ENCODE data around the gene GJA9. TPM values are rescaled to one million over a fixed set of nuclear protein-coding genes. Genes with fewer than 3 reads are reported as not detected.

Gene GJA9
- total RNA-seq, 4 donors from 2014 or later: not detected

DNA sequence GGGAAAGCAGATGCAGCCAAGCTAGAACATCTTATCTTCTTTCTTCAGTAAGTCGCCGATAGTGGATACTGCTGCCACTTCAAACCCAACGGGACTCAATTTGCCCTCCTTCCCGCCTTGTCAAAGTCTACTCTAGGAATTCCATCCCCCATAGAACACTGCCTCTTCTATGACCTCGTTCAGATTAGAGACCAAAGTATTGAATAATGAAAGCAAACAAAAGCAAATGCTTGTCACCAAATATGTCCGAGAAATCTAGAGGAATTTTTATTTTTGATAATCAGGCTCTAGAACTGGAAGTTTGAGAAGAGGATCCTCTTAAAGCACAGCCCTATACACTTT is 21.0 kb downstream of the GJA9 start:
- H3K4me3 ChIP-seq: peak overlapping the region; percentile 76 to 97 (median 94)
- TF ChIP-seq, protein P1, sequence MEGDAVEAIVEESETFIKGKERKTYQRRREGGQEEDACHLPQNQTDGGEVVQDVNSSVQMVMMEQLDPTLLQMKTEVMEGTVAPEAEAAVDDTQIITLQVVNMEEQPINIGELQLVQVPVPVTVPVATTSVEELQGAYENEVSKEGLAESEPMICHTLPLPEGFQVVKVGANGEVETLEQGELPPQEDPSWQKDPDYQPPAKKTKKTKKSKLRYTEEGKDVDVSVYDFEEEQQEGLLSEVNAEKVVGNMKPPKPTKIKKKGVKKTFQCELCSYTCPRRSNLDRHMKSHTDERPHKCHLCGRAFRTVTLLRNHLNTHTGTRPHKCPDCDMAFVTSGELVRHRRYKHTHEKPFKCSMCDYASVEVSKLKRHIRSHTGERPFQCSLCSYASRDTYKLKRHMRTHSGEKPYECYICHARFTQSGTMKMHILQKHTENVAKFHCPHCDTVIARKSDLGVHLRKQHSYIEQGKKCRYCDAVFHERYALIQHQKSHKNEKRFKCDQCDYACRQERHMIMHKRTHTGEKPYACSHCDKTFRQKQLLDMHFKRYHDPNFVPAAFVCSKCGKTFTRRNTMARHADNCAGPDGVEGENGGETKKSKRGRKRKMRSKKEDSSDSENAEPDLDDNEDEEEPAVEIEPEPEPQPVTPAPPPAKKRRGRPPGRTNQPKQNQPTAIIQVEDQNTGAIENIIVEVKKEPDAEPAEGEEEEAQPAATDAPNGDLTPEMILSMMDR (IDR thresholded peaks at IDR 0.05): no peak
- no peak for TF ChIP-seq POLR2A (IDR thresholded peaks at IDR 0.05)
- peak overlapping the region; percentile 61 to 97 (median 94) for H3K27ac ChIP-seq
- H3K36me3 ChIP-seq: peaks cover 0 to 21% (median 0%) of the 10 kb centered on the region in 3 donors
- no peak for DNase-seq
- peaks cover 0 to 27% (median 20%) of the 10 kb centered on the region in 4 donors for H3K4me1 ChIP-seq
- H3K9me3 ChIP-seq: no peaks in the 10 kb centered on the region
- H3K27me3 ChIP-seq: no peaks in the 10 kb centered on the region

DNA sequence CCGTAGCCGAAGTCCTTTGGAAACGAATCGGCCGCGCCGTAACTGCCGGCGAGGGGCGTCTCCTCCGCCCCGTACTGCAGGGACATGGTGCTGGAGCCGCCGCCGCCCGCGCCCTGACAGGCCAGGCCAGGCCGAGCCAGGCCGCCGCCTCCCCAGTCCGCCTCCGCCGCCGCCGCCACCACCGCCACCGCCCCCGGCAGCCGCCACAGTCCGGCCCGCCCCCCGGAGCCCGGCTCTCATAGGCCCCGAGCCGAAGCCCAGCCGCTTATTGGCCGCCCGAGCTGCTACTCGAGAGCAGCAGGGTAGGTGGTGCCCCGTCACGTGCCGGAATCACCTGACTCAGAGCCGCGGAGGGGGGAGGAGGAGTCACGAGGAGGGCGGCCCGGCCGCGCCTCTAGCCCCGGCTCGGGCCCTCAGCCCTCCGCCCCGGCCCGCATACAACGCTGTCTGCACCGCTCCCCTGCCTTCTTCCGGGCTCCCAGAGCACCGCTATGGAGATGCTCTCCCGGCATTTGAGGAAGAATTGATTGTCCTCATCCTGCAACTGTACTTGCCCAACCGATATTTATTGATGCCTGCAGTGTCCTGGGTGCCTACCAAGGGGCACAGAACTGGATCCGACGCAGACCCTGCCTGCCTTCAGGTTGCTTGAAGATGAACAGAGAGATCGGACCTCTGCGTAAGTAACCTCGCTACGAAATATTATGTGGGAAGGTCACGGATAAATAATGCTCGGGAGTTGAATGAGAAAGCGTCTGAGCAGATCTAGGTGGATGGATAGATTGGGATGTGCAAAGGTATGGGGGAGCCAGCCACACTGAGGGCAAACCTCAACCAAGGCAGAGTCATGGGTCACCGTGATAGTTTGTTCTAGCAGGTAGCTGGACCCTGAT is 21.6 kb downstream of the GJA9 start, which contains the start of gene RRAGC:
RRAGC (minus strand) TSS at position 212 of the 893 bp plus-strand sequence; CDS start at position 86, 126 bp downstream.
- Histone ChIP-seq H3K4me3 (peak within 1 kb of the TSS; percentile 76 to 97 (median 94)), H3K9me3 (no peaks in the 10 kb centered on the region), H3K36me3 (peaks cover 0 to 21% (median 0%) of the 10 kb centered on the region in 3 donors), H3K27ac (peak within 1 kb of the TSS; percentile 89 to 97 (median 94)), H3K27me3 (no peaks in the 10 kb centered on the region), H3K4me1 (peaks cover 0 to 27% (median 20%) of the 10 kb centered on the region in 4 donors)
- TF ChIP-seq, protein P1 (IDR thresholded peaks at IDR 0.05): no peak
- peak; percentile 20 to 40 for TF ChIP-seq POLR2A (IDR thresholded peaks at IDR 0.05)
- DNase-seq: peak; percentile 99 to 100 (median 100)

DNA sequence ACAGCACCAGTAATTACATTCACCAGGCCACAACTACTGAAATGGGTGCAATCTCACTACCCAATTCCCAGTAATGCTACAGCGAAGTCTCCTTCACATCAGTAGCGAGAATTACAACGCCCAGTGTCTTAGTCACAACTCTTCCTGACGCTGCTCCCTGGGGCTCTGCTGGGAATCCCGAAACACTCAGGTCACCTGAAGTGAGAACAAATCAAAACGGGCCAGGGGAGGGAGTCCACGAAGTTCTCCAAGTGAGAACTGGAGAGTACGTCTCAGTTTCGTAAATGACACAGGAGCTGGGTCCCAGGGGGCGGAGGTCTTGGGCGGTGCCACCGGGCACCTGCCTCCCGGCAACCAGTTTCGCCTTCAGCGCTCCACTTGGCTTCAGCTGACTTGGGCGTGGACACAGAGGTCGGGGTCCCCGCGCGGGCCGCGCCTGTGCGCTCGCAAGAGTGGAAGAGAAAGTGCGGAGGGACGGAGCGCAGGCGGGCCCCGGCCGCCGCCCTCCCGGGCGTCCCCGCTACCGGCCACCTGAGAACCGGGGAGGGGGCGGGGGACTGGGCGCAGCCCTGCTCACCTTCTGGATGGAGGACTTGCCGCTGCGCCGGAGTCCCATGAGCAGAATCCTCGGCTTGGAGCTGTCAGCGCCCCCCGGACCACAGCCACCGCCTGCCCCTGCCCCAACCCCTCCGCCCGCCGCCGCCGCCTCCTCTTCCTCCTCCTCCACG is 22.4 kb downstream of the GJA9 start:
- Histone ChIP-seq H3K27ac (peak overlapping the region; percentile 89 to 97 (median 94)), H3K4me1 (peaks cover 0 to 27% (median 20%) of the 10 kb centered on the region in 4 donors), H3K9me3 (no peaks in the 10 kb centered on the region), H3K4me3 (peak overlapping the region; percentile 76 to 97 (median 94)), H3K27me3 (no peaks in the 10 kb centered on the region), H3K36me3 (peaks cover 0 to 22% (median 0%) of the 10 kb centered on the region in 3 donors)
- TF ChIP-seq, protein P1 (IDR thresholded peaks at IDR 0.05): no peak
- TF ChIP-seq POLR2A (IDR thresholded peaks at IDR 0.05): peak in 1 of 2 donors; percentile 30
- DNase-seq: peak; percentile 64 to 87 (median 86)

DNA sequence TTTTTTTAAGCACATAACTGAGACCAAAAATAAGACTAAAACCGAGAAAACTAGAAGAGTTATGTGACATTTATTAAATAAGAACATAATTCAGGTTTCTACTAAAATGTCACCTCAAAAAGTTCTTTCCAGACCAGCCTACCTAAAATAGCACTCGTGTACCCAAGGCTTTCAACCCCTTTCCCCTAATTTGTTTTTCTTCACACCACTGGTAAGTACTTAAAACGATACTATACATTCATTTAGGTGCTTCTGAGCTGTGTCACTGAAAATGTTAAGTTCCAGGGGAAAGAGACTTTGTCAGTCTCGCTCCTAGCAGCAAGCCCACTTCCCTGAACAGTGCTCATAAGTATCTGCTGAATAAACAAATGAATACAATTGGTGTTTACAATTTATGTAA is 28.6 kb downstream of the GJA9 start:
- no peak overlapping the region for H3K27ac ChIP-seq
- no peak for TF ChIP-seq POLR2A (IDR thresholded peaks at IDR 0.05)
- TF ChIP-seq, protein P1 (IDR thresholded peaks at IDR 0.05): no peak
- no peak for DNase-seq
- H3K27me3 ChIP-seq: no peaks in the 10 kb centered on the region
- H3K9me3 ChIP-seq: no peaks in the 10 kb centered on the region
- peaks cover 0 to 78% (median 0%) of the 10 kb centered on the region in 3 donors for H3K36me3 ChIP-seq
- peaks cover 0 to 7% (median 5%) of the 10 kb centered on the region in 4 donors for H3K4me1 ChIP-seq
- no peak overlapping the region for H3K4me3 ChIP-seq

DNA sequence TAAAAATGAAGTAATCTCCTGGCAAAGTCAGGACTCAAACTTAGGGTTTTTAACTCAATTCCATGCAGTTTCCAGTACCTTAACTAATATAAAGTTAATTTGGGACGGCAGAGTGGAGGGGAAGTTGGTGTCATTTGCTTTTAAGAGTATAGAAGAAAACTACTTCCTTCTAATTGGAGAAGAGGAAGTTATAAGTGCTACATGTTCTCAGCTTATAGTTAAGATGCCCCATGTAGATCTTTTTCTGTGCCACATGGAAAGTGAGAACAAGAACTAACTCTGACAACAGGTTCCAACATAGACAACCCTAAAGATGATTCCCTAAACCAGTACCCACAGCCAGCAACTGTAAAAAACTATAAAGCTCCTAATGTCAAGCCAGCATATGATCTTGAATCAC is 33.3 kb downstream of the GJA9 start:
- no peak overlapping the region for H3K4me3 ChIP-seq
- TF ChIP-seq, protein P1 (IDR thresholded peaks at IDR 0.05): no peak
- no peak for TF ChIP-seq POLR2A (IDR thresholded peaks at IDR 0.05)
- H3K4me1 ChIP-seq: peaks cover 0 to 3% (median 0%) of the 10 kb centered on the region in 4 donors
- H3K27ac ChIP-seq: no peak overlapping the region
- DNase-seq: no peak
- peaks cover 0 to 96% (median 0%) of the 10 kb centered on the region in 3 donors for H3K36me3 ChIP-seq
- H3K27me3 ChIP-seq: no peaks in the 10 kb centered on the region
- no peaks in the 10 kb centered on the region for H3K9me3 ChIP-seq

Data from Peyer's patch (tissue), 4 donors.